ENCODE measurements around the gene DOC2B. TPM values are rescaled to one million over a fixed set of nuclear protein-coding genes. Genes with fewer than 3 reads are reported as not detected.

Gene DOC2B
- total RNA-seq, 4 donors from 2014 or later, result 4.4 to 11.5 (median 10.6) TPM

- Histone ChIP-seq H3K9me3 (no peaks in the 10 kb centered on the region), H3K36me3 (no peaks in the 10 kb centered on the region), H3K4me1 (no peaks in the 10 kb centered on the region), H3K4me3 (no peak overlapping the region), H3K27ac (no peak overlapping the region), H3K27me3 (no peaks in the 10 kb centered on the region)
- 78 to 92% methylated on average over 2 to 7 of the region's 11 CpGs for WGBS, 2 donors (ENCODE audit: low coverage in 1 of 2)
- no peak for TF ChIP-seq EP300 (IDR thresholded peaks at IDR 0.05)
- no peak for TF ChIP-seq POLR2A (IDR thresholded peaks at IDR 0.05)
- TF ChIP-seq, protein P1, sequence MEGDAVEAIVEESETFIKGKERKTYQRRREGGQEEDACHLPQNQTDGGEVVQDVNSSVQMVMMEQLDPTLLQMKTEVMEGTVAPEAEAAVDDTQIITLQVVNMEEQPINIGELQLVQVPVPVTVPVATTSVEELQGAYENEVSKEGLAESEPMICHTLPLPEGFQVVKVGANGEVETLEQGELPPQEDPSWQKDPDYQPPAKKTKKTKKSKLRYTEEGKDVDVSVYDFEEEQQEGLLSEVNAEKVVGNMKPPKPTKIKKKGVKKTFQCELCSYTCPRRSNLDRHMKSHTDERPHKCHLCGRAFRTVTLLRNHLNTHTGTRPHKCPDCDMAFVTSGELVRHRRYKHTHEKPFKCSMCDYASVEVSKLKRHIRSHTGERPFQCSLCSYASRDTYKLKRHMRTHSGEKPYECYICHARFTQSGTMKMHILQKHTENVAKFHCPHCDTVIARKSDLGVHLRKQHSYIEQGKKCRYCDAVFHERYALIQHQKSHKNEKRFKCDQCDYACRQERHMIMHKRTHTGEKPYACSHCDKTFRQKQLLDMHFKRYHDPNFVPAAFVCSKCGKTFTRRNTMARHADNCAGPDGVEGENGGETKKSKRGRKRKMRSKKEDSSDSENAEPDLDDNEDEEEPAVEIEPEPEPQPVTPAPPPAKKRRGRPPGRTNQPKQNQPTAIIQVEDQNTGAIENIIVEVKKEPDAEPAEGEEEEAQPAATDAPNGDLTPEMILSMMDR (IDR thresholded peaks at IDR 0.05), result no peak
- TF ChIP-seq POLR2AphosphoS5 (IDR thresholded peaks at IDR 0.05), result no peak
- ATAC-seq, result no peak
These were observed 17.8 kb downstream of the DOC2B start for GRCh38 chr17:163514-164098.

- TF ChIP-seq POLR2AphosphoS5 (IDR thresholded peaks at IDR 0.05) (no peak), POLR2A (IDR thresholded peaks at IDR 0.05) (no peak), EP300 (IDR thresholded peaks at IDR 0.05) (no peak)
- TF ChIP-seq, protein P1 (IDR thresholded peaks at IDR 0.05), result no peak
- H3K27me3 ChIP-seq, result no peaks in the 10 kb centered on the region
- no CpG with 5 or more reads among the region's 11 CpGs for WGBS, 2 donors (ENCODE audit: low coverage in 1 of 2)
These were observed 18.8 kb downstream of the DOC2B start for GRCh38 chr17:162689-163088.

GRCh38 chr17:161481-161880 is 20.0 kb downstream of the DOC2B start:
- 90% methylated on average over 2 of the region's 10 CpGs; no CpG with 5 or more reads in 1 of the 2 donors for WGBS, 2 donors (ENCODE audit: low coverage in 1 of 2)
- Histone ChIP-seq H3K4me1 (no peaks in the 10 kb centered on the region), H3K4me3 (no peak overlapping the region), H3K36me3 (no peaks in the 10 kb centered on the region), H3K27me3 (no peaks in the 10 kb centered on the region), H3K27ac (no peak overlapping the region), H3K9me3 (no peaks in the 10 kb centered on the region)
- no peak for ATAC-seq
- no peak for TF ChIP-seq POLR2A (IDR thresholded peaks at IDR 0.05)

More at GRCh38 chr17:162689-163088, 18.8 kb downstream of the DOC2B start:
- H3K4me3 ChIP-seq, result no peak overlapping the region
- no peak for ATAC-seq
- H3K36me3 ChIP-seq, result no peaks in the 10 kb centered on the region
- no peaks in the 10 kb centered on the region for H3K4me1 ChIP-seq
- no peaks in the 10 kb centered on the region for H3K9me3 ChIP-seq
- H3K27ac ChIP-seq, result no peak overlapping the region

DNA sequence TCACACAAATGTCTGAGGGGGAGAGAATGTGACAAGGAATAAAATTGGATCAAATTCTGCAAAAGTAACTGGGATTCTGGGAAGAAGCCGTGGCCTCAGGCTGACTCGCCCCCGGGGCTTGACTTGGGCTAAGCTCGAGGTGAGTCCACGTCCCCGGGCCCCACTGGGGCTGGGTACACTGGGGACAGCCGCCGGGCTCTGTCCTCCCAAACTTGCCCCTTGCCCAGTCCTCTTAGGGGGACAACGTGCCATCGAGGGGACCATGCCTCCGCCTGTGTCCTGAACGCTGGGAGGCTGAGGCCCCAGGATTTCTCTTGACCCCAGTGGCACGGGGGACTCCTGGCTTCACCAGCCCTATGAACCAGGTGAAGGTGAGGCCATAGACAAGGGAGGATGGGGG is 21.1 kb downstream of the DOC2B start:
- H3K27me3 ChIP-seq, result no peaks in the 10 kb centered on the region
- no peak for ATAC-seq
- WGBS, 2 donors (ENCODE audit: low coverage in 1 of 2), result 91% methylated on average over 4 of the region's 13 CpGs; no CpG with 5 or more reads in 1 of the 2 donors
- H3K4me1 ChIP-seq, result no peaks in the 10 kb centered on the region
- no peak overlapping the region for H3K4me3 ChIP-seq
- no peak overlapping the region for H3K27ac ChIP-seq
- no peaks in the 10 kb centered on the region for H3K9me3 ChIP-seq
- H3K36me3 ChIP-seq, result no peaks in the 10 kb centered on the region
- no peak for TF ChIP-seq POLR2A (IDR thresholded peaks at IDR 0.05)
- TF ChIP-seq, protein P1 (IDR thresholded peaks at IDR 0.05), result no peak
- no peak for TF ChIP-seq POLR2AphosphoS5 (IDR thresholded peaks at IDR 0.05)
- no peak for TF ChIP-seq EP300 (IDR thresholded peaks at IDR 0.05)

- TF ChIP-seq, protein P1 (IDR thresholded peaks at IDR 0.05), result no peak
- TF ChIP-seq POLR2AphosphoS5 (IDR thresholded peaks at IDR 0.05) (no peak), POLR2A (IDR thresholded peaks at IDR 0.05) (no peak), EP300 (IDR thresholded peaks at IDR 0.05) (no peak)
- no peak for ATAC-seq
- H3K4me3 ChIP-seq, result no peak overlapping the region
- no peaks in the 10 kb centered on the region for H3K27me3 ChIP-seq
- H3K27ac ChIP-seq, result no peak overlapping the region
- H3K4me1 ChIP-seq, result no peaks in the 10 kb centered on the region
- 88 to 91% methylated on average over 8 to 9 of the region's 15 CpGs for WGBS, 2 donors (ENCODE audit: low coverage in 1 of 2)
- no peaks in the 10 kb centered on the region for H3K36me3 ChIP-seq
- H3K9me3 ChIP-seq, result no peaks in the 10 kb centered on the region
These were observed 21.8 kb downstream of the DOC2B start for GRCh38 chr17:159609-160008.

Measured in gastroesophageal sphincter (tissue), 4 donors.